Kidney (tissue), 14 donors: ENCODE measurements around the gene DCUN1D3. TPM values are rescaled to one million over a fixed set of nuclear protein-coding genes. Genes with fewer than 3 reads are reported as not detected.

Source experiments
- DNase-seq, 5 donors: peaks; one replicate each; pipeline ENCODE4 v3.0.0-alpha.2; 2013 to 2020
- FAIRE-seq: peaks from 2 replicates; lab custom pipeline; 2012; peaks lifted over from hg19 to GRCh38; lab: Jason Lieb, UNC
- H3K27ac ChIP-seq, 2 donors: one replicate each; pipeline ENCODE4 v1.7.0; 2013; ENCODE audit warnings: low read depth in 2 of 2, low read length in 2 of 2, inconsistent platforms in 1 of 2
- H3K27me3 ChIP-seq: one replicate; pipeline ENCODE4 v1.7.1; 2013; ENCODE audit warnings: low read length, inconsistent platforms; ENCODE audit not compliant: control insufficient read depth, insufficient read depth
- H3K36me3 ChIP-seq, 3 donors: one replicate each; pipeline versions ENCODE4 v1.7.0 to v1.7.1; 2013; ENCODE audit warnings: low read length in 3 of 3, control low read depth in 1 of 3, inconsistent platforms in 1 of 3; ENCODE audit not compliant: insufficient read depth in 3 of 3, control insufficient read depth in 2 of 3
- H3K4me1 ChIP-seq, 3 donors: one replicate each; pipeline versions ENCODE4 v1.7.0 to v1.7.1; 2013; ENCODE audit warnings: low read length in 3 of 3, inconsistent platforms in 1 of 3, low read depth in 1 of 3; ENCODE audit not compliant: control insufficient read depth in 2 of 3, insufficient read depth in 2 of 3
- H3K4me3 ChIP-seq, 3 donors: one replicate each; pipeline versions ENCODE4 v1.7.0 to v1.8.1; 2013; ENCODE audit warnings: low read length in 3 of 3, control low read depth in 1 of 3, inconsistent platforms in 1 of 3
- H3K9ac ChIP-seq, 3 donors: one replicate each; pipeline versions ENCODE4 v1.7.0 to v1.7.1; 2013; ENCODE audit warnings: low read length in 3 of 3, control low read depth in 1 of 3, inconsistent platforms in 1 of 3
- H3K9me3 ChIP-seq, 3 donors: one replicate each; pipeline versions ENCODE4 v1.7.0 to v1.7.1; 2013; ENCODE audit warnings: low read length in 3 of 3, control low read depth in 1 of 3, inconsistent platforms in 1 of 3; ENCODE audit not compliant: control insufficient read depth in 2 of 3, insufficient read depth in 1 of 3
- CTCF ChIP-seq: IDR thresholded peaks from 3 replicates; pipeline ENCODE4 v1.5.1; 2012; ENCODE audit warnings: mild to moderate bottlenecking, moderate library complexity, borderline replicate concordance; ENCODE audit not compliant: insufficient read depth; ENCODE audit errors: extremely low read depth
- intact Hi-C: fragments of 100-400 bp; cut with DNase I; formaldehyde crosslinking; loops from one replicate; pipeline ENCODE4 v1.11.1; 2022
- polyA plus RNA-seq: library from polyadenylated mRNA; stranded (reverse); fragments of 350-450 nt; fragmentation: Illumina TruSeq; extraction: RNeasy Lipid Tissue Mini Kit (QIAGEN cat#74804); gene quantifications from one replicate; pipeline ENCODE4 v1.2.3, GENCODE V29; 2014; ENCODE audit warnings: low read depth, low replicate concordance; ENCODE audit not compliant: insufficient read depth
- total RNA-seq: library from RNA; stranded (reverse); fragmentation: NEBNext Ultra II Directional; extraction: Animal tissue kit (Norgen Biotek cat#: 25700); gene quantifications from one replicate; pipeline ENCODE4 v1.2.1, GENCODE V29; 2021
- donor health status: control.
- donor health status: control.
- donor health status: control.
- donor health status: control.
- donor health status: control.
- donor health status: DM: yes; HTN: yes; CAD: no.
- donor health status: Normal renal cell carcinoma (clear cell type).

DCUN1D3 gene
- total and polyA plus RNA-seq, 2 donors from 2014 or later, result 3.5 to 16.3 TPM

GRCh38 chr16:20853143-20853542 lies 47.0 kb downstream of the DCUN1D3 start:
- no peak overlapping the region for H3K27ac ChIP-seq
- H3K4me3 ChIP-seq, result no peak overlapping the region
- H3K9me3 ChIP-seq, result no peaks in the 10 kb centered on the region
- no peak for TF ChIP-seq CTCF
- peaks cover 0 to 14% (median 9%) of the 10 kb centered on the region in 3 donors for H3K4me1 ChIP-seq
- no peak overlapping the region for H3K9ac ChIP-seq
- H3K36me3 ChIP-seq, result peaks cover 0 to 4% (median 0%) of the 10 kb centered on the region in 3 donors
- intact Hi-C loops, result no loop called here
- FAIRE-seq (no peak), DNase-seq (no peak)
- no peaks in the 10 kb centered on the region for H3K27me3 ChIP-seq

GRCh38 chr16:20851601-20852000 lies 48.6 kb downstream of the DCUN1D3 start:
- H3K9me3 ChIP-seq, result no peaks in the 10 kb centered on the region
- peak in 3 of 5 donors; percentile 45 to 87 (median 47) for DNase-seq
- no peak for TF ChIP-seq CTCF
- no peak overlapping the region for H3K27ac ChIP-seq
- H3K4me1 ChIP-seq, result peaks cover 0 to 14% (median 9%) of the 10 kb centered on the region in 3 donors
- peaks cover 0 to 4% (median 0%) of the 10 kb centered on the region in 3 donors for H3K36me3 ChIP-seq
- H3K4me3 ChIP-seq, result no peak overlapping the region
- no peak for FAIRE-seq
- no peak overlapping the region for H3K9ac ChIP-seq
- intact Hi-C loops, result no loop called here
- no peaks in the 10 kb centered on the region for H3K27me3 ChIP-seq

GRCh38 chr16:20850981-20851380 lies 49.2 kb downstream of the DCUN1D3 start:
- intact Hi-C loops, result no loop called here
- Histone ChIP-seq H3K4me3 (no peak overlapping the region), H3K4me1 (peaks cover 0 to 14% (median 9%) of the 10 kb centered on the region in 3 donors), H3K9ac (no peak overlapping the region), H3K27me3 (no peaks in the 10 kb centered on the region), H3K9me3 (no peaks in the 10 kb centered on the region), H3K36me3 (peaks cover 0 to 4% (median 0%) of the 10 kb centered on the region in 3 donors), H3K27ac (no peak overlapping the region)
- FAIRE-seq (no peak), DNase-seq (no peak)
- no peak for TF ChIP-seq CTCF
